HepG2 (cell line): Measurements from ENCODE around the gene GNG2. TPM values are rescaled to one million over a fixed set of nuclear protein-coding genes. Genes with fewer than 3 reads are reported as not detected.

Experiments
- ATAC-seq: fragments of 200-7000 bp; cut with Tn5 transposase; 3 replicates; pipeline ENCODE4 v1.9.1; 2020; ENCODE audit warnings: mild to moderate bottlenecking, moderate library complexity
- BruUV-seq: library from RNA; stranded (reverse); fragments of 400-500 nt; replicated peaks from 2 replicates; lab custom pipeline; 2021; lab: Mats Ljungman, UMichigan
- CTCF ChIA-PET: fragments of 300-600 bp; formaldehyde crosslinking; extraction: SDS; loops from one replicate; lab custom pipeline; 2021; ENCODE audit warnings: low total read pairs, inconsistent platforms, low intra/inter-chr PET ratio; lab: Yijun Ruan, JAX
- POLR2A ChIA-PET: fragments of 350-600 bp; sonication (Branson Sonifier 250); formaldehyde crosslinking; loops from one replicate; lab custom pipeline; 2020; ENCODE audit warnings: antibody characterized with exemption, inconsistent platforms; lab: Yijun Ruan, JAX
- DNase-seq: peaks from one replicate; pipeline ENCODE4 v3.0.0-alpha.2; 2015; ENCODE audit warnings: low spot score
- FAIRE-seq: peaks from 3 replicates; lab custom pipeline; 2011; peaks lifted over from hg19 to GRCh38; lab: Jason Lieb, UNC
- H2AFZ ChIP-seq: one replicate; pipeline ENCODE4 v1.6.1; 2011; ENCODE audit warnings: low read length, inconsistent platforms
- H3K27ac ChIP-seq: fragments of 300-600 bp; 3 replicates; pipeline ENCODE4 v1.8.0; 2011; ENCODE audit warnings: mixed run types, mild to moderate bottlenecking, mixed read lengths, low read length, inconsistent platforms; ENCODE audit not compliant: insufficient read depth; ENCODE audit errors: extremely low read length
- H3K27me3 ChIP-seq, 2 experiments: fragments of 200-600 bp in 1 of 2; 2 replicates in 1 of 2; 3 replicates in 1 of 2; pipeline versions ENCODE4 v1.6.0 to v1.8.0; 2011; ENCODE audit warnings: low read length in 2 of 2, mild to moderate bottlenecking in 2 of 2, moderate library complexity in 2 of 2, inconsistent platforms in 1 of 2; ENCODE audit not compliant: insufficient read depth in 2 of 2, control insufficient read depth in 1 of 2
- H3K36me3 ChIP-seq, 2 experiments: fragments of 200-600 bp in 1 of 2; replicated peaks in 1 of 2; 2 replicates in 1 of 2; 3 replicates in 1 of 2; pipeline versions ENCODE4 v1.5.1 to v1.8.0; 2011; ENCODE audit warnings: low read length in 2 of 2, inconsistent platforms in 1 of 2; ENCODE audit not compliant: insufficient read depth in 2 of 2, control insufficient read depth in 1 of 2
- H3K4me1 ChIP-seq: 2 replicates; pipeline ENCODE4 v1.5.1; 2012; ENCODE audit warnings: low read length, inconsistent platforms; ENCODE audit not compliant: insufficient read depth
- H3K4me2 ChIP-seq: 2 replicates; pipeline ENCODE4 v1.6.0; 2011; ENCODE audit warnings: low read depth, low read length, inconsistent platforms
- H3K4me3 ChIP-seq, 3 experiments: fragments of 200-600 bp in 1 of 3; sonication (generic), shearing (Covaris generic) in 1 of 3; replicated peaks in 1 of 3; 2 replicates each; pipeline ENCODE4 v1.5.1; 2011 to 2016; ENCODE audit warnings: low read length in 3 of 3, inconsistent platforms in 2 of 3, low read depth in 2 of 3, mild to moderate bottlenecking in 2 of 3, control low read depth in 1 of 3, mixed read lengths in 1 of 3; ENCODE audit not compliant: insufficient read depth in 1 of 3
- H3K79me2 ChIP-seq: one replicate; pipeline ENCODE4 v1.6.1; 2011; ENCODE audit warnings: low read length, inconsistent platforms; ENCODE audit not compliant: insufficient read depth
- H3K9ac ChIP-seq: 2 replicates; pipeline ENCODE4 v1.6.0; 2011; ENCODE audit warnings: mild to moderate bottlenecking, low read depth, low read length, inconsistent platforms; ENCODE audit not compliant: insufficient read depth
- H3K9me3 ChIP-seq: 2 replicates; pipeline ENCODE4 v1.5.1; 2012; ENCODE audit warnings: mild to moderate bottlenecking, low read length
- H4K20me1 ChIP-seq: 2 replicates; pipeline ENCODE4 v1.6.0; 2011; ENCODE audit warnings: inconsistent platforms, mild to moderate bottlenecking, low read length, moderate library complexity; ENCODE audit not compliant: insufficient read depth
- AKAP8 ChIP-seq: sonication (generic); formaldehyde crosslinking; IDR thresholded peaks from 2 replicates; pipeline ENCODE4 v1.5.1; 2020; ENCODE audit warnings: mild to moderate bottlenecking, missing genetic modification reagents
- CBX5 ChIP-seq: sonication (generic); formaldehyde crosslinking; IDR thresholded peaks from 2 replicates; pipeline ENCODE4 v1.4.0; 2020; ENCODE audit warnings: missing genetic modification reagents, borderline replicate concordance
- DPF2 ChIP-seq: sonication (generic); formaldehyde crosslinking; IDR thresholded peaks from 2 replicates; pipeline ENCODE4 v1.4.0; 2020; ENCODE audit warnings: mild to moderate bottlenecking, low read depth, missing genetic modification reagents, borderline replicate concordance
- JUND ChIP-seq: sonication (generic); formaldehyde crosslinking; IDR thresholded peaks from 2 replicates; pipeline ENCODE4 v1.8.0; 2022; ENCODE audit warnings: mild to moderate bottlenecking, missing genetic modification reagents
- MIER3 ChIP-seq: IDR thresholded peaks from 2 replicates; pipeline ENCODE4 v1.6.1; 2016; ENCODE audit warnings: missing compliant biosample characterization, borderline replicate concordance
- ZBTB3 ChIP-seq: sonication (generic); formaldehyde crosslinking; IDR thresholded peaks from 2 replicates; pipeline ENCODE4 v1.4.0; 2020; ENCODE audit warnings: low read depth, mild to moderate bottlenecking, moderate library complexity, missing genetic modification reagents, borderline replicate concordance
- in situ Hi-C: cut with HindIII; loops from 2 replicates; pipeline ENCODE4 v1.10.0; 2017; ENCODE audit warnings: low pct_unique_long_range_greater_than_20kb; ENCODE audit not compliant: extremely low pct_ligation_motif_present
- intact Hi-C: fragments of 100-400 bp; cut with micrococcal nuclease; formaldehyde crosslinking; loops from one replicate; pipeline ENCODE4 v1.10.0; 2022; ENCODE audit not compliant: unreplicated experiment
- polyA plus RNA-seq, 8 experiments: library from polyadenylated mRNA; depleted of rRNA in 3 of 8; stranded (reverse) in 7 of 8; unstranded in 1 of 8; fragments of >200 nt; fragmentation: Illumina TruSeq in 4 of 8; extraction: Trizol in 4 of 8; gene quantifications; 2 replicates each; pipeline versions ENCODE4 v1.2.1 to v1.2.3, GENCODE V29; 2011 to 2016; ENCODE audit warnings: low read depth in 4 of 8, missing spikeins in 1 of 8, mixed read lengths in 1 of 8; ENCODE audit not compliant: insufficient read depth in 1 of 8
- total RNA-seq, 5 experiments: library from RNA; depleted of rRNA; stranded (reverse); fragments of >200 nt; fragmentation: Illumina TruSeq; extraction: Trizol; gene quantifications; 2 replicates each; pipeline ENCODE4 v1.2.3, GENCODE V29; 2016; ENCODE audit warnings: low read depth in 1 of 5
- TF ChIP-seq, protein P1 (sequence below), 2 experiments: sonication (generic) in 1 of 2; formaldehyde crosslinking in 1 of 2; IDR thresholded peaks; 2 replicates each; pipeline versions ENCODE4 v1.6.1 to v1.9.0; 2014 to 2022; ENCODE audit warnings: antibody characterized with exemption in 1 of 2, borderline replicate concordance in 1 of 2, inconsistent platforms in 1 of 2, low read depth in 1 of 2, missing genetic modification reagents in 1 of 2
- TF ChIP-seq, protein P2 (sequence below), 2 experiments: fragments of 450-650 bp in 1 of 2; sonication (generic) in 1 of 2; formaldehyde crosslinking; IDR thresholded peaks; 2 replicates each; pipeline versions ENCODE4 v1.5.0 to v1.8.0; 2020 to 2022; ENCODE audit warnings: mild to moderate bottlenecking in 1 of 2, missing genetic modification reagents in 1 of 2
- TF ChIP-seq, protein P3 (sequence below): sonication (generic); formaldehyde crosslinking; IDR thresholded peaks from 2 replicates; pipeline ENCODE4 v1.8.0; 2023; ENCODE audit warnings: mild to moderate bottlenecking, missing genetic modification reagents
- TF ChIP-seq, protein P4 (sequence below): IDR thresholded peaks from 2 replicates; pipeline ENCODE4 v1.6.1; 2016; ENCODE audit warnings: missing compliant biosample characterization, missing genetic modification reagents, borderline replicate concordance

Gene GNG2
- total and polyA plus RNA-seq, 2 of the 13 experiments (the other 11 are each of a cell fraction or from before 2014, with no cell fraction given): not detected

DNA sequence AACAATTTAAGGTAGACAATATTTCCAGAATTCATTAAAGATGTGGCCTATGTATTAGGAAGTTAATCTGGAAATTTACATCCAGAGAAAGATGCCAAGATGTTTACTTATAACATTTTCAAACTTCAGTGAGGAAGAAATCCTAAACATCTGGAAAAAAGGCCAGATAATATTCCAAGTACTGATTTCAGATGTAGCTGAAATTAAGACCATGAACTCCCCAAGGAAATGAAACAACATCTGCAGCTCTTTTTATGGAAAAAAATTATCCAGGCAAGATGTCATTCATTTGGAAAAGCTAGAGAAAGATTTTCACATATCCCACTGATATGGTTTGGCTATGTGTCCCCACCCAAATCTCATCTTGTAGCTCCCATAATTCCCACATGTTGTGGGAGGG, 35.0 kb downstream of the GNG2 start:
- POLR2A ChIA-PET: no interaction called here
- ATAC-seq: no peak
- BruUV-seq: no TSS peak
- Histone ChIP-seq H3K27ac (no peak overlapping the region), H4K20me1 (no peaks in the 10 kb centered on the region), H3K9me3 (no peaks in the 10 kb centered on the region), H2AFZ (no peak overlapping the region), H3K4me3 (no peak overlapping the region), H3K4me1 (no peaks in the 10 kb centered on the region), H3K9ac (no peak overlapping the region), H3K36me3 (no peaks in the 10 kb centered on the region), H3K27me3 (0 out of 5 replicates have a peak, but pooled peaks cover 0 to under 1% of the 10 kb centered on the region in 2 experiments), H3K4me2 (no peak overlapping the region), H3K79me2 (no peaks in the 10 kb centered on the region)
- intact Hi-C loops: no loop called here
- CTCF ChIA-PET: no interaction called here
- in situ Hi-C loops: no loop called here
- no peak for TF ChIP-seq CBX5
- no peak for TF ChIP-seq ZBTB3
- TF ChIP-seq JUND (CRISPR knock-in tag): no peak
- TF ChIP-seq, protein P1, sequence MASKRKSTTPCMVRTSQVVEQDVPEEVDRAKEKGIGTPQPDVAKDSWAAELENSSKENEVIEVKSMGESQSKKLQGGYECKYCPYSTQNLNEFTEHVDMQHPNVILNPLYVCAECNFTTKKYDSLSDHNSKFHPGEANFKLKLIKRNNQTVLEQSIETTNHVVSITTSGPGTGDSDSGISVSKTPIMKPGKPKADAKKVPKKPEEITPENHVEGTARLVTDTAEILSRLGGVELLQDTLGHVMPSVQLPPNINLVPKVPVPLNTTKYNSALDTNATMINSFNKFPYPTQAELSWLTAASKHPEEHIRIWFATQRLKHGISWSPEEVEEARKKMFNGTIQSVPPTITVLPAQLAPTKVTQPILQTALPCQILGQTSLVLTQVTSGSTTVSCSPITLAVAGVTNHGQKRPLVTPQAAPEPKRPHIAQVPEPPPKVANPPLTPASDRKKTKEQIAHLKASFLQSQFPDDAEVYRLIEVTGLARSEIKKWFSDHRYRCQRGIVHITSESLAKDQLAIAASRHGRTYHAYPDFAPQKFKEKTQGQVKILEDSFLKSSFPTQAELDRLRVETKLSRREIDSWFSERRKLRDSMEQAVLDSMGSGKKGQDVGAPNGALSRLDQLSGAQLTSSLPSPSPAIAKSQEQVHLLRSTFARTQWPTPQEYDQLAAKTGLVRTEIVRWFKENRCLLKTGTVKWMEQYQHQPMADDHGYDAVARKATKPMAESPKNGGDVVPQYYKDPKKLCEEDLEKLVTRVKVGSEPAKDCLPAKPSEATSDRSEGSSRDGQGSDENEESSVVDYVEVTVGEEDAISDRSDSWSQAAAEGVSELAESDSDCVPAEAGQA (IDR thresholded peaks at IDR 0.05; ENCODE audit: low read depth): no peak
- TF ChIP-seq, protein P1 (CRISPR knock-in tag; IDR thresholded peaks at IDR 0.05; ENCODE audit: borderline replicate concordance): no peak
- TF ChIP-seq AKAP8: no peak
- TF ChIP-seq, protein P2, sequence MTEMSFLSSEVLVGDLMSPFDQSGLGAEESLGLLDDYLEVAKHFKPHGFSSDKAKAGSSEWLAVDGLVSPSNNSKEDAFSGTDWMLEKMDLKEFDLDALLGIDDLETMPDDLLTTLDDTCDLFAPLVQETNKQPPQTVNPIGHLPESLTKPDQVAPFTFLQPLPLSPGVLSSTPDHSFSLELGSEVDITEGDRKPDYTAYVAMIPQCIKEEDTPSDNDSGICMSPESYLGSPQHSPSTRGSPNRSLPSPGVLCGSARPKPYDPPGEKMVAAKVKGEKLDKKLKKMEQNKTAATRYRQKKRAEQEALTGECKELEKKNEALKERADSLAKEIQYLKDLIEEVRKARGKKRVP (CRISPR knock-in tag; IDR thresholded peaks at IDR 0.05): no peak
- no peak for TF ChIP-seq DPF2 (CRISPR knock-in tag)
- TF ChIP-seq, protein P3, sequence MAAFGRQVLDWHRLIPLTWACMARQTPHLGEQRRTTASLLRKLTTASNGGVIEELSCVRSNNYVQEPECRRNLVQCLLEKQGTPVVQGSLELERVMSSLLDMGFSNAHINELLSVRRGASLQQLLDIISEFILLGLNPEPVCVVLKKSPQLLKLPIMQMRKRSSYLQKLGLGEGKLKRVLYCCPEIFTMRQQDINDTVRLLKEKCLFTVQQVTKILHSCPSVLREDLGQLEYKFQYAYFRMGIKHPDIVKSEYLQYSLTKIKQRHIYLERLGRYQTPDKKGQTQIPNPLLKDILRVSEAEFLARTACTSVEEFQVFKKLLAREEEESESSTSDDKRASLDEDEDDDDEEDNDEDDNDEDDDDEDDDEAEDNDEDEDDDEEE (CRISPR knock-in tag): no peak
- TF ChIP-seq MIER3 (CRISPR knock-in tag): no peak
- TF ChIP-seq, protein P4, sequence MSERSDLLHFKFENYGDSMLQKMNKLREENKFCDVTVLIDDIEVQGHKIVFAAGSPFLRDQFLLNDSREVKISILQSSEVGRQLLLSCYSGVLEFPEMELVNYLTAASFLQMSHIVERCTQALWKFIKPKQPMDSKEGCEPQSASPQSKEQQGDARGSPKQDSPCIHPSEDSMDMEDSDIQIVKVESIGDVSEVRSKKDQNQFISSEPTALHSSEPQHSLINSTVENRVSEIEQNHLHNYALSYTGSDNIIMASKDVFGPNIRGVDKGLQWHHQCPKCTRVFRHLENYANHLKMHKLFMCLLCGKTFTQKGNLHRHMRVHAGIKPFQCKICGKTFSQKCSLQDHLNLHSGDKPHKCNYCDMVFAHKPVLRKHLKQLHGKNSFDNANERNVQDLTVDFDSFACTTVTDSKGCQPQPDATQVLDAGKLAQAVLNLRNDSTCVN (CRISPR knock-in tag): no peak
- no peak for DNase-seq
- FAIRE-seq: no peak
